Adrenal gland (tissue), 5 donors: Measurements from ENCODE around the gene COL26A1.
"Not testable (repeated sequence)": the region's sequence is repeated elsewhere in the genome, so short reads cannot be mapped to it uniquely, and the experiment has no call there.

Experiments used
- CTCF ChIP-seq, 6 experiments: fragments of 450-650 bp in 4 of 6; fragments of 200-600 bp in 2 of 6; sonication (generic) in 1 of 6; IDR thresholded peaks; 1 replicate in 5 of 6; 2 replicates in 1 of 6; pipeline versions ENCODE4 v1.5.1 to v1.8.0; 2016 to 2021; ENCODE audit warnings: antibody characterized with exemption in 6 of 6, mild to moderate bottlenecking in 2 of 6, moderate library complexity in 1 of 6
- POLR2A ChIP-seq, 2 donors: fragments of 450-650 bp; IDR thresholded peaks; one replicate each; pipeline ENCODE4 v1.6.1; 2017; ENCODE audit warnings: antibody characterized with exemption in 2 of 2, mild to moderate bottlenecking in 2 of 2, moderate library complexity in 1 of 2
- donor health status: DM: no; HTN: no; CAD: no.

DNA sequence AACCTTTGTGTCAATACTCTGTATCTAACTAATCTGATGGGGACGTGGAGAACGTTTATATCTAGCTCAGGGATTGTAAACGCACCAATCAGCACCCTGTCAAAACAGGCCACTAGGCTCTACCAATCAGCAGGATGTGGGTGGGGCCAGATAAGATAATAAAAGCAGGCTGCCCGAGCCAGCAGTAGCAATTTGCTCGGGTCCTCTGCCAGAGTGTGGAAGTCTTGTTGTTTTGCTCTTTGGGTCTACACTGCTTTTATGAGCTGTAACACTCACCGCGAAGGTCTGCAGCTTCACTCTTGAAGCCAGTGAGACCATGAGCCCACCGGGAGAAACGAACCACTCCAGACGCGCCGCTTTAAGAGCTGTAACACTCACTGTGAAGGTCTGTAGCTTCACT is 13.4 kb upstream of the COL26A1 start:
- not testable (repeated sequence) for TF ChIP-seq CTCF, POLR2A (IDR thresholded peaks at IDR 0.05)
